Thymus (tissue), 11 donors: ENCODE data around the gene GALNT8. TPM values are rescaled to one million over a fixed set of nuclear protein-coding genes. Genes with fewer than 3 reads are reported as not detected.

Experiments used
- DNase-seq, 9 donors: peaks; one replicate each; pipeline ENCODE4 v3.0.0-alpha.2; 2013; ENCODE audit warnings: low spot score in 9 of 9, low read depth in 6 of 9, missing footprints in 1 of 9
- H3K27ac ChIP-seq, 2 donors: one replicate each; pipeline ENCODE4 v1.5.1; 2013; ENCODE audit warnings: control low read depth in 1 of 2, low read depth in 1 of 2, low read length in 1 of 2, mild to moderate bottlenecking in 1 of 2, moderate library complexity in 1 of 2
- H3K27me3 ChIP-seq, 2 donors: one replicate each; pipeline ENCODE4 v1.5.1; 2013; ENCODE audit warnings: low read length in 1 of 2; ENCODE audit not compliant: control insufficient read depth in 2 of 2, insufficient read depth in 1 of 2
- H3K36me3 ChIP-seq, 2 donors: one replicate each; pipeline ENCODE4 v1.5.1; 2013; ENCODE audit warnings: low read length in 1 of 2, mild to moderate bottlenecking in 1 of 2, moderate library complexity in 1 of 2; ENCODE audit not compliant: control insufficient read depth in 2 of 2, insufficient read depth in 2 of 2
- H3K4me1 ChIP-seq, 2 donors: one replicate each; pipeline ENCODE4 v1.5.1; 2013; ENCODE audit warnings: low read length in 2 of 2; ENCODE audit not compliant: control insufficient read depth in 2 of 2, insufficient read depth in 2 of 2
- H3K4me3 ChIP-seq, 2 donors: one replicate each; pipeline ENCODE4 v1.5.1; 2013; ENCODE audit warnings: low read length in 2 of 2, control low read depth in 1 of 2, mild to moderate bottlenecking in 1 of 2
- H3K9me3 ChIP-seq, 2 donors: one replicate each; pipeline ENCODE4 v1.5.1; 2013; ENCODE audit warnings: low read length in 1 of 2, mild to moderate bottlenecking in 1 of 2; ENCODE audit not compliant: control insufficient read depth in 2 of 2, insufficient read depth in 1 of 2
- WGBS: extraction: QIAGEN DNeasy Blood & Tissue Kit; methylation state at CpG from one replicate; pipeline ENCODE4 v1.1.7; 2013; 5-methylcytosine and 5-hydroxymethylcytosine counted together
- polyA plus RNA-seq: library from polyadenylated mRNA; stranded (reverse); fragments of 200-250 nt; gene quantifications from one replicate; pipeline ENCODE4 v1.2.3, GENCODE V29; 2013
- total RNA-seq: library from RNA; stranded (reverse); fragments of 120-200 nt; gene quantifications from one replicate; pipeline ENCODE4 v1.2.4, GENCODE V29; 2013
- donor health status: healthy.

GALNT8 gene
- total and polyA plus RNA-seq, 2 donors: 0.30 to 0.61 TPM

GRCh38 chr12:4767186-4767585, 47.0 kb downstream of the GALNT8 start:
- H3K27me3 ChIP-seq: no peaks in the 10 kb centered on the region
- no peak overlapping the region for H3K27ac ChIP-seq
- H3K9me3 ChIP-seq: no peaks in the 10 kb centered on the region
- DNase-seq: no peak
- 97% methylated on average over 2 of the region's 2 CpGs for WGBS
- H3K4me1 ChIP-seq: no peaks in the 10 kb centered on the region
- H3K36me3 ChIP-seq: no peaks in the 10 kb centered on the region
- no peak overlapping the region for H3K4me3 ChIP-seq

- no peak overlapping the region for H3K27ac ChIP-seq
- no peaks in the 10 kb centered on the region for H3K27me3 ChIP-seq
- H3K4me3 ChIP-seq: no peak overlapping the region
- H3K36me3 ChIP-seq: no peaks in the 10 kb centered on the region
- WGBS: 92% methylated on average over 2 of the region's 2 CpGs
- no peak for DNase-seq
- H3K4me1 ChIP-seq: no peaks in the 10 kb centered on the region
- H3K9me3 ChIP-seq: no peaks in the 10 kb centered on the region
Measured at GRCh38 chr12:4768341-4768740, 48.1 kb downstream of the GALNT8 start.

- no peak for DNase-seq
- Histone ChIP-seq H3K9me3 (no peaks in the 10 kb centered on the region), H3K27me3 (no peaks in the 10 kb centered on the region), H3K4me1 (no peaks in the 10 kb centered on the region), H3K4me3 (no peak overlapping the region), H3K36me3 (no peaks in the 10 kb centered on the region), H3K27ac (no peak overlapping the region)
- WGBS: 56% methylated on average over 5 of the region's 5 CpGs
Measured at GRCh38 chr12:4769073-4769472, 48.9 kb downstream of the GALNT8 start.

GRCh38 chr12:4771172-4771959, 51.2 kb downstream of the GALNT8 start:
- Histone ChIP-seq H3K4me1 (no peaks in the 10 kb centered on the region), H3K27me3 (no peaks in the 10 kb centered on the region), H3K9me3 (no peaks in the 10 kb centered on the region), H3K36me3 (no peaks in the 10 kb centered on the region), H3K27ac (no peak overlapping the region), H3K4me3 (no peak overlapping the region)
- no peak for DNase-seq
- WGBS: 89% methylated on average over 7 of the region's 7 CpGs

GRCh38 chr12:4771960-4772566, 51.9 kb downstream of the GALNT8 start:
- H3K27ac ChIP-seq: no peak overlapping the region
- no peak overlapping the region for H3K4me3 ChIP-seq
- no peaks in the 10 kb centered on the region for H3K9me3 ChIP-seq
- DNase-seq: no peak
- WGBS: 93% methylated on average over 11 of the region's 11 CpGs
- H3K27me3 ChIP-seq: peaks cover 0 to 4% of the 10 kb centered on the region in 2 donors
- H3K4me1 ChIP-seq: no peaks in the 10 kb centered on the region
- no peaks in the 10 kb centered on the region for H3K36me3 ChIP-seq

GRCh38 chr12:4775936-4776335, 55.7 kb downstream of the GALNT8 start:
- WGBS: 92% methylated on average over 4 of the region's 4 CpGs
- Histone ChIP-seq H3K27me3 (peaks cover 0 to 20% of the 10 kb centered on the region in 2 donors), H3K4me3 (no peak overlapping the region), H3K4me1 (no peaks in the 10 kb centered on the region), H3K36me3 (no peaks in the 10 kb centered on the region), H3K9me3 (no peaks in the 10 kb centered on the region), H3K27ac (no peak overlapping the region)
- no peak for DNase-seq

GRCh38 chr12:4779749-4780148, 59.5 kb downstream of the GALNT8 start:
- DNase-seq: no peak
- Histone ChIP-seq H3K36me3 (no peaks in the 10 kb centered on the region), H3K4me3 (no peak overlapping the region), H3K9me3 (no peaks in the 10 kb centered on the region), H3K4me1 (no peaks in the 10 kb centered on the region), H3K27ac (no peak overlapping the region), H3K27me3 (peaks cover 0 to 20% of the 10 kb centered on the region in 2 donors)
- WGBS: 85% methylated on average over 8 of the region's 8 CpGs

- peaks cover 0 to 20% of the 10 kb centered on the region in 2 donors for H3K27me3 ChIP-seq
- no peak for DNase-seq
- 89% methylated on average over 9 of the region's 9 CpGs for WGBS
- no peaks in the 10 kb centered on the region for H3K36me3 ChIP-seq
- H3K4me1 ChIP-seq: no peaks in the 10 kb centered on the region
- no peaks in the 10 kb centered on the region for H3K9me3 ChIP-seq
- H3K27ac ChIP-seq: no peak overlapping the region
- no peak overlapping the region for H3K4me3 ChIP-seq
Measured at GRCh38 chr12:4780641-4781611, 60.7 kb downstream of the GALNT8 start.
